Inferior parietal cortex (tissue), 1 donor: ENCODE results near the gene ABHD6.
"Not testable (repeated sequence)": the region's sequence is repeated elsewhere in the genome, so short reads cannot be mapped to it uniquely, and the experiment has no call there.

Source experiments
- DNase-seq: peaks from one replicate; pipeline ENCODE4 v3.0.0-alpha.2; 2016; ENCODE audit errors: extremely low spot score

ABHD6 gene

DNA sequence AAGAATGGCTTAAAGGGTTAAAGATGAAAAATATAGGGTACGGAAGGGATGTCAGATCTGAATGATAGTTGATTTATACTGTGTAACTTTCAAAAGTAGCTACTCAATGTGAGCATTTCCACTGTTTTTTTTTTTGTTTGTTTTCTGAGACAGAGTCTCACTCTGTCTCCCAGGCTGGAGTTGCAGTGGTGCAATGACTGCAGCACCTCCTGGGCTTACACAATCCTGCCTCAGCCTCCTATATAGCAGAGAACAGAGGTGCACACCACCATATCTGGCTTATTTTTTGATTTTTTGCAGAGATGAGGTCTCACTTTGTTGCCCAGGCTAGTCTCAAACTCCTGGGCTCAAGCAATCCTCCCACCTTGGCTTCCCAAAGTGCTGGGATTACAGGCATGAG lies 85.2 kb downstream of the ABHD6 start:
- no peak for DNase-seq

- no peak for DNase-seq
Measured at GRCh38 chr3:58323529-58324390, 86.2 kb downstream of the ABHD6 start.

GRCh38 chr3:58324391-58325390 lies 87.1 kb downstream of the ABHD6 start:
- DNase-seq: no peak

DNA sequence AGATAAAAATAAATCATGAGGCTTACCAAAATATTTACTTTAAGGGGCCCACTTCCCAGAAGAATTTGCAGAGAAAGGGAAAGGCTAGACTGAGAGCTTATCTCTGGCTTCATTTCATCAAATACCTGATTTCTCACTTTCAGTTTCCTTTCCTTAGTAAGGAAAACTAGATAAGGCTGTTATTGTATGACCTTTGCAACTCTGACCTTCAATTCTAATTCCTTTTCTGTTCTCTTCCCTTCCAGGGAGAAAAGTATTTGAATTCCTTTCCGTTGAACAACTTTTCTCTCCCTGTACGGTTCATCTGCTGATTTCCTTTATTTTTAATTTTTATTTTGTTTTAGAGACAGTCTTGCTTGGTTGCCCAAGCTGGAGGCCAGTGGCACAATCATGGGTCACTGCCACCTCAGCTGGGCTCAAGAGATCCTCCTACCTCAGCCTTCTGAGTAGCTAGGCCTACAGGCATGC lies 88.0 kb downstream of the ABHD6 start:
- no peak for DNase-seq

- no peak for DNase-seq
Measured at GRCh38 chr3:58326267-58326900, 88.8 kb downstream of the ABHD6 start.

DNA sequence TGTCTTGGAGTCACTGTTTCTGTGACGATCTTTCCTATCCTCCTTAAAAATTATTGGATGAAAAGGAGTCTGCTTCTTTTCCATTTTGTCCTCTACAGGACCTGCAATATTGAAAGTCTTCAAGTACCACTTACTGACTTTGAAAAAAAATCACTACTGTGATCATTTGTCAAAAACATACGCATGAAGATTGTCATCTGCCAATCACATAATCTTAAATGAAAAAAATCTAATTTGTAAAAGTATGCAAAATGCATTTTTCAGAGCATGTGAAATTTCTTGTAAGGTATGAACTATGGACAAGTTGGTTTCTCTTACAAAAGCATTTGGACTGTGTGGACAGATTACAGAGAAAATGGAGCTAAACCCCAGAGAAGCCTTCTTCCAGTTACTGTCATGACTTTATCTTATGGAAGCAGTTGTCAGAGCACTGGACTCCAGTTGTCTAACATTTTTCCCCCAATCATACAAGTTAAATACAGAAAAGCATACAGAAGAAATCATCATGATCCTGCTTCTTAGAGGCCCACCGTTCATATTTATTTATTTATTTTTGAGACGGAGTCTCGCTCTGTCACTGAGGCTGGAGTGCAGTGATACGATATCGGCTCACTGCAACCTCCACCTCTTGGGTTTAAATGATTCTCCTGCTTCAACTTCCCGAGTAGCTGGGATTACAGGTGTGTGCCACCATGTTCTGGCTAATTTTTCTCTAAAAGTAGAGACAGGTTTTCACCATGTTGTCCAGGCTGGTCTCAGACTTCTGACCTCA lies 91.7 kb downstream of the ABHD6 start:
- no peak for DNase-seq

- no peak for DNase-seq
Measured at GRCh38 chr3:58329922-58330413, 92.4 kb downstream of the ABHD6 start.

DNA sequence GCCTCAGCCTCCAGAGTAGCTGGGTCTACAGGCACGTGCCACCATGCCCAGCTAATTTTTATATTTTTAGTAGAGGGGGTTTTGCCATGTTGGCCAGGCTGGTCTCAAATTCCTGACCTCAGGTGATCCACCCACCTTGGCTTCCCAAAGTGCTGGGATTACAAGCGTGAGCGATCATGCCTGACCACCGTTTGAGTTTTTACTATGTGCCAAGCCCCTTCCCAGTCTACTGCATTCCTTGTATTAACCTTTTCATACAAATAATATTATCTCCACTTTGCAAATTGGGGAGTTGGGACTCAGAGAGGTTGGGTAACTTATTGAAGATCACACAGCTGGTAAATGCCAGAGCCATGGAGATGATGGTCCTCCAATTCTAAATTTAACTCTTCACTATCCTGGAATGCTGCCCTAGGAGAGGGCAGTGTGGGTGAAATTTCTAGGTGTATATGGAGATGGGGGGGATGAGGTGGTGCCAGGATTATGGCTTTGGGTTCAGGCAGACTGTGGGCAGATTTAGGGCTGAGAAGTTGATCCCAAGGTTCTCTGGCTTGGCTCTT lies 94.1 kb downstream of the ABHD6 start:
- no peak for DNase-seq

GRCh38 chr3:58332575-58333188 lies 95.1 kb downstream of the ABHD6 start, which contains the start of gene PXK:
Gene PXK (plus strand): TSS chr3:58332892. CDS start chr3:58332989, 97 bp downstream.
- DNase-seq: peak; percentile 77

DNA sequence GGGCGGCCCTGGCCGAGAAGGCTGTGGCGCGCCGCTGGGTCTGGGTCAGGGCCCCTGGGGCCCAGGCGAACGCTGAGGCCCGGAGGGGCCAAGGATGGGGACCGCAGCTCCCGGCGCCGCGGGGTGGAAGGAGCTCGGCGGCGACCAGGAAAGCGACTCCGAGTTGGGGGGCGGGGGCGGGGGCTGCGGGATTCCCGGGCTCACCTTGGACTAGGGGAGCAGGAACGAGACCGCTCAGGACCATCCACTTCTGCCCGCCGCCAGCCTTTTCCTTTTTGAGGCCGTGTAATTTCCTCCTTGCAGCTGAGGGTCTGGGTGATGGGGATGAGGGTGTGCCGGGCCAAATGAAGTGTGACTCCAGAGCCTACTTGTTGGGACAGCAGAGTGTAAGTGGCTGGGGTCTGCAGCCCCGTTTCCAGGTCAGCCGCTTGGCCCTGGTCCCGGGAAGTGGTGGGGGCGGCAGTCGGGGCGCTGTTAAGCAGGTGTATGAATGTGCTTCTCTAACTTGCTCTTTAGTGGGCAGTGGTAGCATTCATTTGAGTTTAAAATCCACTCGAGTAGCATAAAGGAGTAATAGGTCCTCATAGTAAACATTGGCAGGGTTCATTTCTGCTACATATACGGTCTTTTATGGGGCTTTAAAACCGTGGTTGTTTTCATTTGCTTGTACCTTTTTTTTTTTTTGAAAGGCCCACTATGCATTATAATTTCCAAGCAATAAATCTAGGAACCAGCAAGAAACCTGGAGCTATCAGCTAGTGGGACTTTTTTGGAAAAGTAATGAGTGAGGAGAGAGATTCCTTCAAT lies 95.8 kb downstream of the ABHD6 start:
- DNase-seq: peak; percentile 35

DNA sequence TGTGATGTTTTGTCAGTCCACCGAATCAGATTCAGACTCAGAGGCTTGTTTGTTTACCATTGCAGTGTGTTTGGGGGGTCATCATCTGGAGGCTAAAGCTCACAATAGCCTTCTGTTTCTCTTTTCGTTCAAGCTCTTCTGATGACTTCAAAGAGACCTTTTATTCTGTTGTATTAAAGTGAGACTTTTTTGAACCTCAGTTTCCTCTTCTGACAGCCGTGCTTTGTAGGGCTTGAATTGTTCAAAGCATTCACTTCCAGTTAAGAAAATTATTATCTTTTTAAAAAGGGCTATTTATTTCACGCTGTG lies 96.4 kb downstream of the ABHD6 start:
- DNase-seq: peak; percentile 78

DNA sequence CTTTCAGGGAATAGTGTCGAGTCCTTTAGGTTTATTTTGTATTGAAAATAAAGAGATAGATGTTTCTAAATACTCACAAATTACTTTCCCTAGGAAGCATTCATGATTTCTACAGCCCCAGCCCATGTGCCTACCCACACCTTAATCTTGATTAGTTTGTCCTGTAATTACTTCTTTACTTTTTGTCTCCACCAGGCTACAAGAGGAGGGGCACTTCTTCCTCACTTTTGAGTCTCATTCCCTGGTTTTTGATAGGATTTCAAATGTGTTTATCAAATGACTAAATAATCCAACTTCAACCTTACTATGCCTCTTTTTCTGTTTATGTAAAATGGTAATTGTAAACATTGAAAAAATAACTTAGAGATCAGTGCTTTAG lies 96.9 kb downstream of the ABHD6 start:
- no peak for DNase-seq

GRCh38 chr3:58335652-58335947 lies 98.0 kb downstream of the ABHD6 start:
- DNase-seq: peak; percentile 23

DNA sequence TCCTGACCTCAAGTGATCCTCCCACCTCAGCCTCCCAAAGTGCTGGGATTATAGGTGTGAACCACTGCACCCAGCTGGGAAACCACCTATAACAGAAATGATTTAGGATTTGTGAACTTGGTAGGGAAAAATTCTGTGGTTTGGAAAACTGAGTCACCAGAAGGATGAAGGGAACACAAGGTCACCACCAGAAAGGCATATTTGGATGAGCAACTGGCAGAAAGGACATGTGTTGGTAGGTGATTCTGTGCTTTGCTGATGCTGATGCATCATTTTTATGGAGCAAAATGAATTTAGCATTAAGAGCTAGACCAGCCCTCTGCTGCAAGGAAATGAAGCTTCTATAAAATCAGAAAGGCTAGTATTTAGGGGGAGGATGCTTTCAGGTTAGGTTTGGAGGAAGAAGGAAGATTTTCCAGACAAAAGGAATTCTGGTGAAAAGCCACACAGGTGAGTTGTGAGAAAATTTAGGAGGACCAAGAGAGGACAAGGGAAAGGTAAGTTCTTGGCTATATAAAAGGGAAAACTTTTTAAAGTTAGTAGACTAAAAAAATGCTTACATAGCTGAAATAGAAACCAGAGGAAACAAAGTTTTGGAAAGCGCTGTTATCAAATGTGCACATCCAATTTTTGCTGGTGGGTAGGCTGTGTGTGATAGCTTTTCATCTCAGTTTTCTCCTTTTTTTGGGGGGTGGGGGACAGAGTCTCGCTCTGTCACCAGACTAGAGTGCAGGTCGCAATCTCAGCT lies 98.7 kb downstream of the ABHD6 start:
- DNase-seq: no peak

DNA sequence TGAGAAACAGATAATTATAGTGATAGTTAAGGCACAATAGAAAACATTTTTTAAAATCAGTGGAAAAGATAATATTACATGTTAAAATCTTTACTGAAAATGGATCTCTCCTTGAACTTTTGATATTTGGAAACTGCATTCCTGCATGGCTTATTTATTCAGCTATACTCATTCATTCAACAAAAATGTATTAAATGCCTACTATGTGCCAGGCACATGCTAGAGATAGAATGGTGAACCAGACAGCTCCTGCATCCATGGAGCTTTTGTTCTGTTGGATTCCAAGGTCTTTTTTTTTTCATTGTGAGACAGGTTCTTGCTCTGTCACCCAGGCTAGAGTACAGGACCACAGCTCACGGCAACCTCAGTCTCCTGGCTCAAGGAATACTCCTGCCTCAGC lies 99.6 kb downstream of the ABHD6 start:
- DNase-seq: no peak

DNA sequence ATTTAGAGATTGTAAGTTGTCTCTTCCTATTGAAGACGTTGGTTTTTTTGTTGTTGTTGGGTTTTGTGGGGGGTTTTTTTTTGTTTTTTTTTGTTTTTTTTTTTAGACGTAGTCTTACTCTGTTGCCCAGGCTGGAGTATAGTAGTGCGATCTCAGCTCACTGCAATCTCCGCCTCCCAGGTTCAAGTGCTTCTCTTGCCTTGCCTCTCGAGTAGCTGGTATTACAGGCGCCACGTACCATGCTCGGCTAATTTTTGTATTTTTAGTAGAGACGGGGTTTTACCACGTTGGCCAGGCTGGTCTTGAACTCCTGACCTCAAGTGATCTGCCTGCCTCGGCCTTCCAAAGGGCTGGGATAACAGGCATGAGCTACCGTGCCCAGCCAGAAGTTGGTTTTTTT lies 101.6 kb downstream of the ABHD6 start:
- DNase-seq: not testable (repeated sequence)

DNA sequence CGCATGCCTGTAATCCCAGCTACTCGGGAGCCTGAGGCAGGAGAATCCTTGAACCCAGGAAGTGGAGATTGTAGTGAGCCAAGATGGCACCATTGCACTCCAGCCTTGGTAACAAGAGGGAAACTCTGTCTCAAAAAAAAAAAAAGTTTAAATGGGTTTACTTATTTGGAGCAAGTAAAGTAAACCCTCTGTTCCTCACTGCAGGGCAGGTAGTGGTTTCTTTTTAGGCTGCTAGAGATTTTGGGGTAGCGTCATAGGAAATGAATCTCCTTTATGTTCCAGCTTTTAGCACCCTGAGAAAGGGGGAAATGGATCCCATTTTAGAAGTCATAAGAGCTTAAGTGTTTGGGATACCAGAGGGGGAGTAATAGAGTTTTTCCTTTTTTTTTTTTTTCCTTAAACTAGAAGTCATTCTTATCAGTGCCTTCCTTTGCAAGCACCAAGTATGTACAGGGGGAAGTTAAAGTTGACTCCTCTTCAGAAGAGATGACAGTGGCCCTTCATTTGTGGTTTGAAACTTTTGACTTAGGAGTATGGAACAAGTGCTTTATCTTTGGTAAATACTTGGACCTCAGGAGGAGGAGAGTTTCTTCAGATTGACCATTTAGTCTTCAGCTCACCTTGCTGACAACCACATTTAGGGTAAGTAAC lies 103.1 kb downstream of the ABHD6 start:
- DNase-seq: no peak

GRCh38 chr3:58341376-58341775 lies 103.8 kb downstream of the ABHD6 start:
- no peak for DNase-seq
